HEK293 (cell line): ENCODE measurements around the gene PPM1F.
"Not testable (repeated sequence)": the region's sequence is repeated elsewhere in the genome, so short reads cannot be mapped to it uniquely, and the experiment has no call there.

Experiments used
- CTCF ChIA-PET: fragments of 350-600 bp; formaldehyde crosslinking; extraction: SDS; loops from one replicate; lab custom pipeline; 2021; ENCODE audit warnings: antibody characterized with exemption; lab: Yijun Ruan, JAX
- POLR2A ChIA-PET: fragments of 300-600 bp; formaldehyde crosslinking; extraction: SDS; loops from one replicate; lab custom pipeline; 2020; ENCODE audit warnings: antibody characterized with exemption, inconsistent platforms; lab: Yijun Ruan, JAX
- H3K27ac ChIP-seq: fragments of 200-500 bp; sonication (Bioruptor generic); 2 replicates; pipeline ENCODE4 v1.5.1; 2014; ENCODE audit warnings: low read depth, low read length, control low read depth, inconsistent platforms; ENCODE audit errors: extremely low read depth
- H3K36me3 ChIP-seq, 2 experiments: fragments of 200-500 bp in 1 of 2; sonication (Bioruptor generic) in 1 of 2; 1 replicate in 1 of 2; 2 replicates in 1 of 2; pipeline ENCODE4 v1.5.1; 2014 to 2017; ENCODE audit warnings: inconsistent platforms in 2 of 2, low read length in 2 of 2; ENCODE audit not compliant: control insufficient read depth in 2 of 2, insufficient read depth in 1 of 2
- H3K4me1 ChIP-seq: fragments of 200-500 bp; sonication (Bioruptor generic); 2 replicates; pipeline ENCODE4 v1.5.1; 2014; ENCODE audit warnings: mild to moderate bottlenecking, low read length, inconsistent platforms; ENCODE audit not compliant: control insufficient read depth, insufficient read depth
- H3K4me3 ChIP-seq: 2 replicates; pipeline ENCODE4 v1.5.1; 2011; ENCODE audit warnings: low read depth, mild to moderate bottlenecking, control low read depth, low read length, moderate library complexity
- H3K9me3 ChIP-seq: fragments of 200-500 bp; sonication (Bioruptor generic); 2 replicates; pipeline ENCODE4 v1.5.1; 2014; ENCODE audit warnings: low read depth, low read length, inconsistent platforms; ENCODE audit not compliant: control insufficient read depth, insufficient read depth
- ELK4 ChIP-seq: IDR thresholded peaks from 2 replicates; pipeline ENCODE4 v1.6.1; 2011; ENCODE audit warnings: mild to moderate bottlenecking, low read depth, low read length, borderline replicate concordance
- FEZF1 ChIP-seq: fragments of 450-650 bp; formaldehyde crosslinking; IDR thresholded peaks from 2 replicates; pipeline ENCODE4 v1.5.1; 2016; ENCODE audit warnings: missing biosample characterization, missing genetic modification characterization
- KLF16 ChIP-seq: fragments of 450-650 bp; formaldehyde crosslinking; IDR thresholded peaks from 2 replicates; pipeline ENCODE4 v1.5.1; 2017; ENCODE audit warnings: missing biosample characterization, missing genetic modification characterization
- PBX3 ChIP-seq: sonication (generic); formaldehyde crosslinking; IDR thresholded peaks from 2 replicates; pipeline ENCODE4 v1.8.1; 2022; ENCODE audit warnings: mild to moderate bottlenecking, moderate library complexity, missing genetic modification reagents
- PRDM2 ChIP-seq: fragments of 450-650 bp; formaldehyde crosslinking; IDR thresholded peaks from 2 replicates; pipeline ENCODE4 v1.5.1; 2016; ENCODE audit warnings: missing biosample characterization, missing genetic modification characterization, borderline replicate concordance
- RBAK ChIP-seq: fragments of 450-650 bp; formaldehyde crosslinking; IDR thresholded peaks from 2 replicates; pipeline ENCODE4 v1.5.1; 2016; ENCODE audit warnings: missing biosample characterization, missing genetic modification characterization
- SP7 ChIP-seq: fragments of 450-650 bp; formaldehyde crosslinking; IDR thresholded peaks from 2 replicates; pipeline ENCODE4 v1.5.1; 2016; ENCODE audit warnings: missing biosample characterization, missing genetic modification characterization
- WT1 ChIP-seq: fragments of 450-650 bp; formaldehyde crosslinking; IDR thresholded peaks from 2 replicates; pipeline ENCODE4 v1.5.1; 2016; ENCODE audit warnings: missing biosample characterization, missing genetic modification characterization
- ZBTB49 ChIP-seq: fragments of 450-650 bp; formaldehyde crosslinking; IDR thresholded peaks from 2 replicates; pipeline ENCODE4 v1.5.1; 2016; ENCODE audit warnings: missing biosample characterization, missing genetic modification characterization, low read depth
- ZFP69B ChIP-seq: fragments of 450-650 bp; formaldehyde crosslinking; IDR thresholded peaks from 2 replicates; pipeline ENCODE4 v1.5.1; 2016; ENCODE audit warnings: missing biosample characterization, missing genetic modification characterization
- ZNF121 ChIP-seq: fragments of 450-650 bp; formaldehyde crosslinking; IDR thresholded peaks from 2 replicates; pipeline ENCODE4 v1.5.1; 2016; ENCODE audit warnings: missing biosample characterization, missing genetic modification characterization
- ZNF140 ChIP-seq: fragments of 450-650 bp; formaldehyde crosslinking; IDR thresholded peaks from 2 replicates; pipeline ENCODE4 v1.5.1; 2016; ENCODE audit warnings: missing biosample characterization, missing genetic modification characterization
- ZNF214 ChIP-seq: fragments of 450-650 bp; formaldehyde crosslinking; IDR thresholded peaks from 2 replicates; pipeline ENCODE4 v1.5.1; 2017; ENCODE audit warnings: missing biosample characterization, mild to moderate bottlenecking, missing genetic modification characterization, borderline replicate concordance
- ZNF23 ChIP-seq: fragments of 450-650 bp; formaldehyde crosslinking; IDR thresholded peaks from 2 replicates; pipeline ENCODE4 v1.5.1; 2016; ENCODE audit warnings: missing biosample characterization, missing genetic modification characterization, borderline replicate concordance
- ZNF292 ChIP-seq: fragments of 450-650 bp; formaldehyde crosslinking; IDR thresholded peaks from 2 replicates; pipeline ENCODE4 v1.5.1; 2016; ENCODE audit warnings: low read depth, missing biosample characterization, missing genetic modification characterization, borderline replicate concordance
- ZNF530 ChIP-seq: fragments of 450-650 bp; formaldehyde crosslinking; IDR thresholded peaks from 2 replicates; pipeline ENCODE4 v1.5.1; 2016; ENCODE audit warnings: low read depth, missing biosample characterization, missing genetic modification characterization
- ZNF670 ChIP-seq: fragments of 450-650 bp; formaldehyde crosslinking; IDR thresholded peaks from 2 replicates; pipeline ENCODE4 v1.5.1; 2016; ENCODE audit warnings: missing biosample characterization, missing genetic modification characterization, low read depth
- ZSCAN16 ChIP-seq: fragments of 450-650 bp; formaldehyde crosslinking; IDR thresholded peaks from 2 replicates; pipeline ENCODE4 v1.5.1; 2016; ENCODE audit warnings: missing biosample characterization, missing genetic modification characterization
- ZXDB ChIP-seq: fragments of 450-650 bp; formaldehyde crosslinking; IDR thresholded peaks from 2 replicates; pipeline ENCODE4 v1.5.1; 2016; ENCODE audit warnings: missing biosample characterization, missing genetic modification characterization

The PPM1F gene

GRCh38 chr22:21898354-21898896, 54.2 kb downstream of the PPM1F start (continued):
- TF ChIP-seq WT1 (tag by site-specific recombination), result no peak
- TF ChIP-seq ZFP69B (tag by site-specific recombination), result no peak

GRCh38 chr22:21896951-21897513, 55.6 kb downstream of the PPM1F start:
- POLR2A ChIA-PET, result no interaction called here
- H3K36me3 ChIP-seq, result no peaks in the 10 kb centered on the region
- no peak overlapping the region for H3K27ac ChIP-seq
- H3K9me3 ChIP-seq, result no peaks in the 10 kb centered on the region
- TF ChIP-seq ZNF121 (tag by site-specific recombination) (peak; percentile 75), ZNF23 (tag by site-specific recombination) (no peak)
- H3K4me1 ChIP-seq, result no peaks in the 10 kb centered on the region
- CTCF ChIA-PET, result interaction anchor here (0.9 to 1.8 kb wide), 3 partner anchors 41 to 608 kb away, joined by 3 to 11 read pairs (median 4); partner anchors contain the start of gene PPM1F
- H3K4me3 ChIP-seq, result no peak overlapping the region

- CTCF ChIA-PET, result interaction anchor here (0.9 kb wide), 1 partner anchor 609 kb away, joined by 3 read pairs; no protein-coding TSS in a partner anchor
- H3K36me3 ChIP-seq, H3K4me3 ChIP-seq, H3K27ac ChIP-seq, H3K4me1 ChIP-seq, POLR2A ChIA-PET, H3K9me3 ChIP-seq: not testable (repeated sequence)
These were observed 56.4 kb downstream of the PPM1F start for GRCh38 chr22:21896275-21896674.

- POLR2A ChIA-PET, result no interaction called here
- H3K4me3 ChIP-seq, result no peak overlapping the region
- H3K4me1 ChIP-seq, result no peaks in the 10 kb centered on the region
- H3K9me3 ChIP-seq, result no peaks in the 10 kb centered on the region
- H3K36me3 ChIP-seq, result no peaks in the 10 kb centered on the region
- CTCF ChIA-PET, result no interaction called here
- H3K27ac ChIP-seq, result no peak overlapping the region
- TF ChIP-seq PBX3 (CRISPR knock-in tag), result no peak
- TF ChIP-seq ELK4, result no peak
- no peak for TF ChIP-seq ZXDB (tag by site-specific recombination)
- no peak for TF ChIP-seq ZNF214 (tag by site-specific recombination)
- no peak for TF ChIP-seq RBAK
- no peak for TF ChIP-seq ZSCAN16 (tag by site-specific recombination)
- no peak for TF ChIP-seq ZNF140 (tag by site-specific recombination)
- TF ChIP-seq PRDM2 (tag by site-specific recombination), result no peak
- TF ChIP-seq ZNF670 (tag by site-specific recombination), result no peak
- no peak for TF ChIP-seq ZBTB49 (tag by site-specific recombination)
- TF ChIP-seq SP7, result no peak
- TF ChIP-seq KLF16 (tag by site-specific recombination), result no peak
- no peak for TF ChIP-seq FEZF1 (tag by site-specific recombination)
- no peak for TF ChIP-seq ZNF292 (tag by site-specific recombination)
- TF ChIP-seq ZNF530, result no peak
These were observed 57.8 kb downstream of the PPM1F start for GRCh38 chr22:21894799-21895198.
